Neural progenitor cell (in vitro differentiated cells): Measurements from ENCODE around the gene TCEANC. TPM values are rescaled to one million over a fixed set of nuclear protein-coding genes. Genes with fewer than 3 reads are reported as not detected.

Source experiments
- DNase-seq: peaks from one replicate; pipeline ENCODE4 v3.0.0-alpha.2; 2016; ENCODE audit warnings: low spot score
- H2AFZ ChIP-seq: fragments of 200-600 bp; sonication (generic); replicated peaks from 2 replicates; pipeline ENCODE4 v1.6.1; 2016; ENCODE audit warnings: antibody characterized with exemption
- H3F3A ChIP-seq: fragments of 200-600 bp; sonication (generic); 2 replicates; pipeline ENCODE4 v1.6.1; 2016; ENCODE audit warnings: antibody characterized with exemption, low read depth
- H3K27ac ChIP-seq: fragments of 200-600 bp; sonication (generic); 2 replicates; pipeline ENCODE4 v1.5.1; 2016; ENCODE audit warnings: mild to moderate bottlenecking
- H3K27me3 ChIP-seq: fragments of 200-600 bp; sonication (generic); 2 replicates; pipeline ENCODE4 v1.6.1; 2016; ENCODE audit warnings: mild to moderate bottlenecking, moderate library complexity
- H3K36me3 ChIP-seq: fragments of 200-600 bp; sonication (generic); 2 replicates; pipeline ENCODE4 v1.5.1; 2016
- H3K4me1 ChIP-seq: fragments of 200-600 bp; sonication (generic); 2 replicates; pipeline ENCODE4 v1.6.1; 2016; ENCODE audit warnings: mixed run types
- H3K4me2 ChIP-seq: fragments of 200-600 bp; sonication (generic); 2 replicates; pipeline ENCODE4 v1.6.1; 2016
- H3K4me3 ChIP-seq: fragments of 200-600 bp; sonication (generic); 2 replicates; pipeline ENCODE4 v1.5.1; 2016
- H3K79me2 ChIP-seq: fragments of 200-600 bp; sonication (generic); 2 replicates; pipeline ENCODE4 v1.6.1; 2016; ENCODE audit warnings: low read depth
- H3K9ac ChIP-seq: fragments of 200-600 bp; sonication (generic); 2 replicates; pipeline ENCODE4 v1.6.1; 2016
- H3K9me3 ChIP-seq: fragments of 200-600 bp; sonication (generic); 2 replicates; pipeline ENCODE4 v1.5.1; 2016; ENCODE audit warnings: low read depth
- H4K20me1 ChIP-seq: fragments of 200-600 bp; sonication (generic); 2 replicates; pipeline ENCODE4 v1.6.1; 2016; ENCODE audit warnings: low read depth
- H3K27ac Mint-ChIP-seq: 3 replicates; pipeline ENCODE4 v1.8.0; 2021; ENCODE audit warnings: mixed read lengths
- H3K27me3 Mint-ChIP-seq: 2 replicates; pipeline ENCODE4 v1.8.0; 2022; ENCODE audit warnings: low read depth, mild to moderate bottlenecking, inconsistent platforms, moderate library complexity, mixed read lengths; ENCODE audit not compliant: insufficient read depth
- H3K36me3 Mint-ChIP-seq: 3 replicates; pipeline ENCODE4 v1.8.0; 2021; ENCODE audit warnings: mixed read lengths
- H3K4me1 Mint-ChIP-seq: 3 replicates; pipeline ENCODE4 v1.8.0; 2021; ENCODE audit warnings: mixed read lengths
- H3K4me3 Mint-ChIP-seq: 3 replicates; pipeline ENCODE4 v1.8.0; 2021; ENCODE audit warnings: mild to moderate bottlenecking, moderate library complexity, mixed read lengths
- H3K9me3 Mint-ChIP-seq: 3 replicates; pipeline ENCODE4 v1.8.0; 2020; ENCODE audit warnings: mixed read lengths
- CTCF ChIP-seq: fragments of 200-600 bp; sonication (generic); IDR thresholded peaks from 2 replicates; pipeline ENCODE4 v1.5.1; 2017; ENCODE audit warnings: antibody characterized with exemption, mild to moderate bottlenecking
- EZH2 ChIP-seq: fragments of 200-600 bp; sonication (generic); IDR thresholded peaks from 2 replicates; pipeline ENCODE4 v1.6.1; 2017; ENCODE audit warnings: antibody characterized with exemption, mild to moderate bottlenecking, moderate library complexity
- EZH2phosphoT487 ChIP-seq: fragments of 200-600 bp; sonication (generic); IDR thresholded peaks from 2 replicates; pipeline ENCODE4 v1.6.1; 2017; ENCODE audit warnings: antibody characterized with exemption
- total RNA-seq: library from RNA; depleted of rRNA; stranded (reverse); fragments of >200 nt; gene quantifications from 2 replicates; pipeline ENCODE4 v1.2.3, GENCODE V29; 2015; ENCODE audit warnings: low replicate concordance

TCEANC gene
- total RNA-seq, 1 donor from 2014 or later, result 6.8 TPM

GRCh38 chrX:13697455-13697854 lies 44.5 kb downstream of the TCEANC start:
- Histone ChIP-seq H3K27me3 (no peaks in the 10 kb centered on the region), H3K79me2 (peaks cover 98% of the 10 kb centered on the region), H3F3A (no peaks in the 10 kb centered on the region), H3K4me3 (no peak overlapping the region), H4K20me1 (peaks cover 82% of the 10 kb centered on the region), H3K4me1 (peaks cover 19% of the 10 kb centered on the region), H3K9ac (no peak overlapping the region), H2AFZ (no peak overlapping the region), H3K9me3 (no peaks in the 10 kb centered on the region), H3K27ac (no peak overlapping the region), H3K4me2 (no peak overlapping the region), H3K36me3 (no peaks in the 10 kb centered on the region)
- H3K27ac Mint-ChIP-seq, result no peak overlapping the region
- peaks cover 4% of the 10 kb centered on the region for H3K36me3 Mint-ChIP-seq
- H3K27me3 Mint-ChIP-seq, result no peaks in the 10 kb centered on the region
- H3K4me1 Mint-ChIP-seq, result peaks cover 18% of the 10 kb centered on the region
- H3K4me3 Mint-ChIP-seq, result no peak overlapping the region
- DNase-seq, result no peak
- TF ChIP-seq CTCF, result no peak
- TF ChIP-seq EZH2phosphoT487, result no peak
- H3K9me3 Mint-ChIP-seq, result no peaks in the 10 kb centered on the region

DNA sequence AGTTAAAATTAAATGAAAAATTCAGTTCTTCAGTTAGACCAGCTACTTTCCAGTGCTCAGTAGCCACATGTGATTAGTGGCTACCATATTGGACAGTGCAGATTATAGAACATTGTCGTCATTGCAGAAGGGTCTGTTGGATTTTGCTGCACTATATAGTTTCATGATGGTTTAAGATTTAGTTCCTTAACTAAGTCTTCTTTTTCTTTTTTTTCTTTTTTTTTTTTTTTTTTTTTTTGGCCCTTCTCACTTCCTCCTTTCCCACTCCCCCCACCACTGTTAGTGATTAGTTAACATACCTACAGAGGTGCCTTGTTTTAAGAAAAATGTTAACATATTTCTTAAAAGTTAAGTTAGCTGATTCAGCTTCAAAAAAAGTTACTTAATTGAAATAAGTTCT lies 45.0 kb downstream of the TCEANC start:
- Histone ChIP-seq H3F3A (no peaks in the 10 kb centered on the region), H3K4me1 (peaks cover 19% of the 10 kb centered on the region), H3K27me3 (no peaks in the 10 kb centered on the region), H3K9me3 (no peaks in the 10 kb centered on the region), H3K36me3 (no peaks in the 10 kb centered on the region), H4K20me1 (peaks cover 82% of the 10 kb centered on the region), H2AFZ (no peak overlapping the region), H3K4me2 (no peak overlapping the region), H3K79me2 (peaks cover 98% of the 10 kb centered on the region), H3K27ac (no peak overlapping the region), H3K9ac (no peak overlapping the region), H3K4me3 (no peak overlapping the region)
- no peaks in the 10 kb centered on the region for H3K27me3 Mint-ChIP-seq
- TF ChIP-seq CTCF (no peak), EZH2 (no peak), EZH2phosphoT487 (no peak)
- peaks cover 4% of the 10 kb centered on the region for H3K36me3 Mint-ChIP-seq
- H3K4me1 Mint-ChIP-seq, result peaks cover 14% of the 10 kb centered on the region
- no peak for DNase-seq
- H3K27ac Mint-ChIP-seq, result no peak overlapping the region
- H3K4me3 Mint-ChIP-seq, result no peak overlapping the region
- no peaks in the 10 kb centered on the region for H3K9me3 Mint-ChIP-seq

- no peaks in the 10 kb centered on the region for H3K9me3 ChIP-seq
- H3K36me3 ChIP-seq, result no peaks in the 10 kb centered on the region
- peaks cover 82% of the 10 kb centered on the region for H4K20me1 ChIP-seq
Measured at GRCh38 chrX:13698432-13698831, 45.5 kb downstream of the TCEANC start.

More at GRCh38 chrX:13698432-13698831, 45.5 kb downstream of the TCEANC start:
- Mint-ChIP-seq H3K4me1 (peaks cover 9% of the 10 kb centered on the region), H3K9me3 (no peaks in the 10 kb centered on the region), H3K36me3 (peaks cover 4% of the 10 kb centered on the region), H3K27me3 (no peaks in the 10 kb centered on the region), H3K4me3 (no peak overlapping the region), H3K27ac (no peak overlapping the region)
- H3F3A ChIP-seq, result no peaks in the 10 kb centered on the region
- no peak overlapping the region for H3K4me3 ChIP-seq
- no peaks in the 10 kb centered on the region for H3K27me3 ChIP-seq
- peaks cover 19% of the 10 kb centered on the region for H3K4me1 ChIP-seq
- TF ChIP-seq EZH2, result no peak
- no peak for TF ChIP-seq EZH2phosphoT487
- TF ChIP-seq CTCF, result no peak
- no peak overlapping the region for H3K9ac ChIP-seq
- H2AFZ ChIP-seq, result no peak overlapping the region
- no peak overlapping the region for H3K4me2 ChIP-seq
- H3K27ac ChIP-seq, result no peak overlapping the region
- no peak for DNase-seq
- peaks cover 98% of the 10 kb centered on the region for H3K79me2 ChIP-seq
